ENCODE results near the gene MS4A6E. TPM values are rescaled to one million over a fixed set of nuclear protein-coding genes. Genes with fewer than 3 reads are reported as not detected.

Gene MS4A6E
- total RNA-seq, 4 donors from 2014 or later: not detected

- H3K4me1 ChIP-seq: no peaks in the 10 kb centered on the region
- intact Hi-C loops (cut with DNase I; ENCODE audit: low total_unique reads): no loop called here
- H3K9me3 ChIP-seq: no peaks in the 10 kb centered on the region
- H3K27ac ChIP-seq: no peak overlapping the region
- H3K4me3 ChIP-seq: no peak overlapping the region
- no peaks in the 10 kb centered on the region for H3K36me3 ChIP-seq
- DNase-seq: no peak
- no peak for TF ChIP-seq CTCF (IDR thresholded peaks at IDR 0.05)
- TF ChIP-seq POLR2A (IDR thresholded peaks at IDR 0.05): no peak
- H3K27me3 ChIP-seq: no peaks in the 10 kb centered on the region
These were observed 9.8 kb downstream of the MS4A6E start for GRCh38 chr11:60336767-60337391.

GRCh38 chr11:60338053-60338452 lies 11.0 kb downstream of the MS4A6E start:
- no peaks in the 10 kb centered on the region for H3K36me3 ChIP-seq
- no peaks in the 10 kb centered on the region for H3K27me3 ChIP-seq
- intact Hi-C loops (cut with DNase I; ENCODE audit: low total_unique reads): no loop called here
- TF ChIP-seq CTCF (IDR thresholded peaks at IDR 0.05) (no peak), POLR2A (IDR thresholded peaks at IDR 0.05) (no peak)
- no peaks in the 10 kb centered on the region for H3K4me1 ChIP-seq
- no peak for DNase-seq
- no peak overlapping the region for H3K4me3 ChIP-seq
- H3K9me3 ChIP-seq: no peaks in the 10 kb centered on the region
- H3K27ac ChIP-seq: no peak overlapping the region

- H3K27ac ChIP-seq: no peak overlapping the region
- TF ChIP-seq CTCF (IDR thresholded peaks at IDR 0.05) (no peak), POLR2A (IDR thresholded peaks at IDR 0.05) (no peak)
- H3K4me1 ChIP-seq: no peaks in the 10 kb centered on the region
- H3K27me3 ChIP-seq: no peaks in the 10 kb centered on the region
- DNase-seq: no peak
- H3K36me3 ChIP-seq: no peaks in the 10 kb centered on the region
- H3K9me3 ChIP-seq: no peaks in the 10 kb centered on the region
- no peak overlapping the region for H3K4me3 ChIP-seq
- intact Hi-C loops (cut with DNase I; ENCODE audit: low total_unique reads): no loop called here
These were observed 12.3 kb downstream of the MS4A6E start for GRCh38 chr11:60339356-60339755.

- no peaks in the 10 kb centered on the region for H3K9me3 ChIP-seq
- no peaks in the 10 kb centered on the region for H3K4me1 ChIP-seq
- no peak overlapping the region for H3K27ac ChIP-seq
- no peaks in the 10 kb centered on the region for H3K27me3 ChIP-seq
- intact Hi-C loops (cut with DNase I; ENCODE audit: low total_unique reads): no loop called here
- DNase-seq: no peak
- H3K36me3 ChIP-seq: no peaks in the 10 kb centered on the region
- TF ChIP-seq POLR2A (IDR thresholded peaks at IDR 0.05) (no peak), CTCF (IDR thresholded peaks at IDR 0.05) (peak in 1 of 4 experiments; percentile 18)
- no peak overlapping the region for H3K4me3 ChIP-seq
These were observed 16.1 kb downstream of the MS4A6E start for GRCh38 chr11:60343094-60343704.

GRCh38 chr11:60344146-60344545 lies 17.1 kb downstream of the MS4A6E start:
- TF ChIP-seq POLR2A (IDR thresholded peaks at IDR 0.05) (no peak), CTCF (IDR thresholded peaks at IDR 0.05) (no peak)
- no peaks in the 10 kb centered on the region for H3K27me3 ChIP-seq
- intact Hi-C loops (cut with DNase I; ENCODE audit: low total_unique reads): no loop called here
- no peaks in the 10 kb centered on the region for H3K4me1 ChIP-seq
- H3K27ac ChIP-seq: no peak overlapping the region
- H3K4me3 ChIP-seq: no peak overlapping the region
- H3K36me3 ChIP-seq: no peaks in the 10 kb centered on the region
- H3K9me3 ChIP-seq: no peaks in the 10 kb centered on the region
- no peak for DNase-seq
